GM12801 (cell line): ENCODE data around the gene TEK.

Experiments
- CTCF ChIP-seq: IDR thresholded peaks from one replicate; pipeline ENCODE4 v1.5.1; 2011; ENCODE audit warnings: control low read depth; ENCODE audit not compliant: insufficient read length; ENCODE audit errors: extremely low read depth

TEK gene

DNA sequence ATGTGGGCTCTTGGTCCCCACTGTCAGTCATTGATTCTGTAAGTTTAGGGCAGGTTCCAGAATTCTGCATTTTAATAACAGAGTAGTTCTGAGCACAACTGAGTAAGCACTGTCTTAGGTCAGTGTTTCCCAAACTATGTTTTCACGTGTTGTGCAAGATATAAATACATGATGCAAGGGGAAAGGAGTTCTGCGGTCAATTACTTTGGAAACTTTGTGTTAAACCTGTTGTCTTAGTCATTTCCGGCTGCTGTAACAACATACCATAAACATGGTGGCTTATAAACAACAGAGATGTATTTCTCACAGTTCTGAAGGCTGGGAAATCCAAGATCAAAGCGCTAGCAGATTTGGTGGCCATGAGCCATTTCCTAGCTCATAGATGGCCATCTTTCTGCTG lies 118.2 kb downstream of the TEK start:
- no peak for TF ChIP-seq CTCF

- TF ChIP-seq CTCF, result no peak
These were observed 138.7 kb downstream of the TEK start for GRCh38 chr9:27247756-27248155.

GRCh38 chr9:27248702-27249101 lies 139.7 kb downstream of the TEK start:
- no peak for TF ChIP-seq CTCF

- no peak for TF ChIP-seq CTCF
These were observed 149.6 kb downstream of the TEK start for GRCh38 chr9:27258662-27259061.

DNA sequence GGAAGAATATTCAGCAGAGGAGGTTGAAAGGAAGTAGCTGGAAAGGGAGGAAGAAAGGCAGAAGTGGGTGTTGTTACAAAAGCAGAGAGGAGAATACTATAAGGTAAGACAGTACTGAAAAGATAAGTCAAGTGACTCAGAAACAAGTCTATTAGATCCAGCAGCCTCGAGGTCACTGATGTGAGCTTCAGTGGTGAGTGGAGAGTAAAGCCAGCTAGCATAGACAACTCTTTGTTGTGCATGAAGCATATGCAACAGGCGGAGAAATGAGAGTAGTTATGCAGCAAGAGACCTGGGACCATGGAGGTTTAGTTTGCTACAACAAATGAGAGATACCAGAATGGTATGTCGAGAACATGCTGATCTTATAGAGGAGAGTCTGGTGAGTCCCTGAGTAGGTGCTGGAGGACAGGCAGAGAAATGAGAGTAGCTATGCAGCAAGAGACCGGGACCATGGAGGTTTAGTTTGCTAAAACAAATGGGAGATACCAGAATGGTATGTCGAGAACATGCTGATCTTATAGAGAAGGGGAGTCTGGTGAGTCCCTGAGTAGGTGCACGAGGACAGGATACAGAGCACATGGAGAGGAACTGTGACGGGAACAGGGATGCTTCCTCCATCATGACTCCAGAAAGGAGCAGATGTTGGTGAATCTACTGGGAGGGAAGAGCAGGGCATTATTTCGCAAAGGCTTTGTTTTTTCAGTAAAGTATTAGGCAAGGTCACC lies 151.9 kb downstream of the TEK start:
- TF ChIP-seq CTCF, result no peak

DNA sequence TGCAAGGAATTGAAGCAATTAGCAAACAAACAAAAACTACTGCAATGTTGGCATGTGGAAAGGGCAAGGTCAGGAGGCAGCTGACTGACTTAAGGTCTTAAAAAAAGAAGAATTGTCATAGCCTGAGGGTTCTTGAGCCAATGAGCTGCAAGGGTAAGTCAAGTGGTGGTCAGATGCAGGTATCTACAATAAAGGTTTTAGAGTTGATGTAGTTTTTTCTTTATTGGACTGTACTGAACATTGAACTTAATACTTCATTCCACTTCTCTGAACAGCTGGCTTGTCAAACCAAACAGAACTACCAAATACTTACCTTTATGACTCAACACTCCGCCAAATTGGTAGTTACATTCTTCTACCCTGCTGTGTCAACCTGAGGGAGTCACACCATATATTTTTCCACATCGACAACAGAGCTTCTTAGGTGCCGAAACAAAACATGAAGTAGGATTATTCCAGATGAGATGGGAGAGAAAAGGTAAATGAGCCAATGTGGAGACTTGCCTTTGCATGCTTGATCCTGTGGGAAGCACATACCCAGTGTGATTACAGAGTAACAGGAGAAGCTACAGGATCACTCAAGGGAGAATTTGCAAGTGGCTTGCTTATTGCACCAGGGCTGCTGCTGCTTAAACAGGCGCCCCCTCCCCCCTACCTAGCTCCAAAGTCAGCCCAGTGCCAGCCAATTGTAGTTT lies 152.6 kb downstream of the TEK start:
- no peak for TF ChIP-seq CTCF

DNA sequence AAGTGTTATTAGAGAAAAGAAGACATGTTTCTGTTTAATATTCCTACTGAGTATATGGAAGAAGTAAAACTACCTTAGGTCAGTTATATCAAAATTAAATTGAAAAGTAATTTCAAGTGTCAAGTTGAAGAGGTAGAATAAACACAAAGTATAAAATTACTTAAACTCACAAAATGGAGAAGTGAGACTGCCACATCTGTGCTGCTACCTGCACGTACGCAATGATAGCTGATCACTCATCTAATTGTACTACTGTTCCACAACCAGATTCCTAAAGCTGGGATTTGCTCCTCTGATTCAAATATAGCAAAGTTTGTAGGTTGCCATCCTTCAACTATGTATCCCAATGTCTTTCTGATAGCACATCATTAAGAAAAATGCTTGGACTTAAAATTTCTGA lies 163.1 kb downstream of the TEK start:
- no peak for TF ChIP-seq CTCF
